Measurements from ENCODE around the gene MFAP5. TPM values are rescaled to one million over a fixed set of nuclear protein-coding genes. Genes with fewer than 3 reads are reported as not detected.

Gene MFAP5
- total RNA-seq, 1 experiment from 2014 or later: 0.26 TPM

DNA sequence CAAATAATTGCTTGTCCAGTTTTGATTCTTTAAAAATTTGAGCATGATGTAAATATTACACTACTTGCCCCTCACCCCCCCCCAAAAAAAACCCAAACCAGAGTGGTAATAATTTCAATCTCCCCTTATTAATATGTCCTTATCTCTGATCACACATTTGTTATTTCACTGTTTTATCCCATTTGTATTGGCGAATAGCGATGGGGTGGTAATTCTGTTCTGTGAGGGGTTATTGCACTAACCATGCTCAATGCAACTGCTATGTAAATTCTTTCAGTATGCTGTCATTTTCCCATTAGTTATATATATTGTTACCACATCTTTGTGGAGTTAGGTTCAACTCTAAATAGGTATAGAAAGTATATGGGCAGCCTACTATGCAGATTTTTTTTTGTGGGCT, 36.3 kb upstream of the MFAP5 start:
- no peak overlapping the region for H3K56ac ChIP-seq (ENCODE audit: insufficient read length, low read depth, low read length)
- no peak overlapping the region for H2AFZ ChIP-seq (ENCODE audit: low read length)

More for the DNA sequence above, 36.3 kb upstream of the MFAP5 start:
- Histone ChIP-seq H3K79me1 (ENCODE audit: insufficient read depth, low read depth, low read length, poor library complexity, severe bottlenecking) (peaks cover 3% of the 10 kb centered on the region), H2BK5ac (ENCODE audit: insufficient read length, low read length) (no peak overlapping the region), H2BK120ac (ENCODE audit: low read depth, low read length, poor library complexity, severe bottlenecking) (no peak overlapping the region), H3T11ph (ENCODE audit: low read length) (no peak overlapping the region), H2AK5ac (ENCODE audit: insufficient read length, low read length) (no peak overlapping the region), H4K8ac (replicated peaks; ENCODE audit: insufficient read length, low read depth, low read length) (no peak overlapping the region), H4K5ac (ENCODE audit: insufficient read length, low read depth, low read length) (no peak overlapping the region), H4K91ac (ENCODE audit: insufficient read length, low read depth, low read length) (no peak overlapping the region), H2BK20ac (ENCODE audit: low read depth, low read length, poor library complexity, severe bottlenecking) (no peak overlapping the region), H3K23me2 (ENCODE audit: insufficient read length, low read depth, low read length, poor library complexity, severe bottlenecking) (peaks cover 9% of the 10 kb centered on the region), H2BK15ac (ENCODE audit: low read depth, low read length) (no peak overlapping the region), H3K9ac (ENCODE audit: extremely low read depth, insufficient read length, low read length) (peak overlapping the region; percentile 80), H3K79me2 (ENCODE audit: insufficient read depth, low read length) (peaks cover 25% of the 10 kb centered on the region; the same call in 1 of the 2 replicates), H2BK12ac (ENCODE audit: insufficient read length, low read depth, low read length) (no peak overlapping the region), H3K14ac (ENCODE audit: insufficient read depth, low read length) (no peak overlapping the region), H3K4me1 (ENCODE audit: insufficient read depth, low read length) (no peaks in the 10 kb centered on the region; the same call in 1 of the 2 replicates), H4K20me1 (ENCODE audit: control insufficient read depth, insufficient read depth, insufficient read length) (no peaks in the 10 kb centered on the region), H3K9me3 (ENCODE audit: control insufficient read depth, low read depth, low read length) (no peaks in the 10 kb centered on the region), H3K4me2 (ENCODE audit: insufficient read depth, insufficient read length, low read length) (peak overlapping the region; percentile 69), H3K4ac (ENCODE audit: low read depth, low read length) (no peak overlapping the region), H3K27ac (ENCODE audit: insufficient read length, low read depth, low read length) (no peak overlapping the region), H3K23ac (ENCODE audit: insufficient read length, low read depth, low read length) (no peak overlapping the region), H3K27me3 (ENCODE audit: insufficient read depth, low read length) (no peaks in the 10 kb centered on the region), H3K18ac (ENCODE audit: insufficient read length, low read depth, low read length) (no peak overlapping the region)
- no peak for DNase-seq
- Mint-ChIP-seq H3K4me3 (peak overlapping the region; percentile 93 to 96), H3K4me1 (peaks cover 35 to 41% of the 10 kb centered on the region in 2 experiments), H3K9me3 (no peaks in the 10 kb centered on the region), H3K36me3 (ENCODE audit: insufficient read depth in 1 of 3, low read depth in 3 of 3) (peaks cover 13 to 22% (median 15%) of the 10 kb centered on the region in 3 experiments; a peak in 6 of 7 replicates), H3K27me3 (ENCODE audit: low read depth) (no peaks in the 10 kb centered on the region), H3K27ac (peak overlapping the region in 1 of 3 experiments; percentile 85; a peak in 3 of 7 replicates)
- WGBS (ENCODE audit: extremely low coverage, insufficient read length, low lambda C conversion rate): no CpG with 5 or more reads among the region's 2 CpGs
- TF ChIP-seq, protein P1, sequence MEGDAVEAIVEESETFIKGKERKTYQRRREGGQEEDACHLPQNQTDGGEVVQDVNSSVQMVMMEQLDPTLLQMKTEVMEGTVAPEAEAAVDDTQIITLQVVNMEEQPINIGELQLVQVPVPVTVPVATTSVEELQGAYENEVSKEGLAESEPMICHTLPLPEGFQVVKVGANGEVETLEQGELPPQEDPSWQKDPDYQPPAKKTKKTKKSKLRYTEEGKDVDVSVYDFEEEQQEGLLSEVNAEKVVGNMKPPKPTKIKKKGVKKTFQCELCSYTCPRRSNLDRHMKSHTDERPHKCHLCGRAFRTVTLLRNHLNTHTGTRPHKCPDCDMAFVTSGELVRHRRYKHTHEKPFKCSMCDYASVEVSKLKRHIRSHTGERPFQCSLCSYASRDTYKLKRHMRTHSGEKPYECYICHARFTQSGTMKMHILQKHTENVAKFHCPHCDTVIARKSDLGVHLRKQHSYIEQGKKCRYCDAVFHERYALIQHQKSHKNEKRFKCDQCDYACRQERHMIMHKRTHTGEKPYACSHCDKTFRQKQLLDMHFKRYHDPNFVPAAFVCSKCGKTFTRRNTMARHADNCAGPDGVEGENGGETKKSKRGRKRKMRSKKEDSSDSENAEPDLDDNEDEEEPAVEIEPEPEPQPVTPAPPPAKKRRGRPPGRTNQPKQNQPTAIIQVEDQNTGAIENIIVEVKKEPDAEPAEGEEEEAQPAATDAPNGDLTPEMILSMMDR (conservative IDR thresholded peaks at IDR 0.05): no peak
